Astrocyte of the spinal cord (primary cell): ENCODE data around the gene CLEC18A.

Experiments
- DNase-seq: peaks from one replicate; pipeline ENCODE4 v3.0.0; 2011; ENCODE audit warnings: low read depth, low spot score
- H3K4me3 ChIP-seq: 2 replicates; pipeline ENCODE4 v1.5.1; 2011; ENCODE audit warnings: low read depth, mild to moderate bottlenecking, low read length, moderate library complexity
- in situ Hi-C: cut with HindIII; loops from 2 replicates; pipeline ENCODE4 v1.10.0; 2017; ENCODE audit warnings: low sequenced_read_pairs
- TF ChIP-seq, protein P1 (sequence below): IDR thresholded peaks from 2 replicates; pipeline ENCODE4 v1.5.1; 2012; ENCODE audit warnings: low read depth, mild to moderate bottlenecking, low read length, inconsistent platforms

Gene CLEC18A

DNA sequence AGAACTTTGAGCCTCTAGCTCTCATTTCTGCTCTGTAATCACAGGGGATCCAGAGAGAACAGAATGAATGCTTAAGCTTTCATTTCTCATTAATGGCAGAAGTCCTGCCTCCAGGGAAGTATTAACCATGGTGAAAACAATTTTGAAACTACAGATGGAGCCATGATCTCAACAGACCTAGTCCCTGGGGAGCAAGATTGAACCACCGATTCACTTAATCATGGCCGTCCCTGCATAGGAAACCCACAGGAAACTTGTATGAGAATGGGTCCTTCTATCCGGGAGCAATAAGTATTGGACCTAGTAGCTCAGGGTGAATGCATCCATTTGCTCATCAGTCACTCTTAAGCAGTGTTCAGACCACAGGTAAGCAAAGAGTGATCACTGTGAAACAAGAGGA is 40.2 kb upstream of the CLEC18A start:
- TF ChIP-seq, protein P1, sequence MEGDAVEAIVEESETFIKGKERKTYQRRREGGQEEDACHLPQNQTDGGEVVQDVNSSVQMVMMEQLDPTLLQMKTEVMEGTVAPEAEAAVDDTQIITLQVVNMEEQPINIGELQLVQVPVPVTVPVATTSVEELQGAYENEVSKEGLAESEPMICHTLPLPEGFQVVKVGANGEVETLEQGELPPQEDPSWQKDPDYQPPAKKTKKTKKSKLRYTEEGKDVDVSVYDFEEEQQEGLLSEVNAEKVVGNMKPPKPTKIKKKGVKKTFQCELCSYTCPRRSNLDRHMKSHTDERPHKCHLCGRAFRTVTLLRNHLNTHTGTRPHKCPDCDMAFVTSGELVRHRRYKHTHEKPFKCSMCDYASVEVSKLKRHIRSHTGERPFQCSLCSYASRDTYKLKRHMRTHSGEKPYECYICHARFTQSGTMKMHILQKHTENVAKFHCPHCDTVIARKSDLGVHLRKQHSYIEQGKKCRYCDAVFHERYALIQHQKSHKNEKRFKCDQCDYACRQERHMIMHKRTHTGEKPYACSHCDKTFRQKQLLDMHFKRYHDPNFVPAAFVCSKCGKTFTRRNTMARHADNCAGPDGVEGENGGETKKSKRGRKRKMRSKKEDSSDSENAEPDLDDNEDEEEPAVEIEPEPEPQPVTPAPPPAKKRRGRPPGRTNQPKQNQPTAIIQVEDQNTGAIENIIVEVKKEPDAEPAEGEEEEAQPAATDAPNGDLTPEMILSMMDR = no peak
- no peak for DNase-seq
- in situ Hi-C loops = no loop called here
- H3K4me3 ChIP-seq = no peak overlapping the region

DNA sequence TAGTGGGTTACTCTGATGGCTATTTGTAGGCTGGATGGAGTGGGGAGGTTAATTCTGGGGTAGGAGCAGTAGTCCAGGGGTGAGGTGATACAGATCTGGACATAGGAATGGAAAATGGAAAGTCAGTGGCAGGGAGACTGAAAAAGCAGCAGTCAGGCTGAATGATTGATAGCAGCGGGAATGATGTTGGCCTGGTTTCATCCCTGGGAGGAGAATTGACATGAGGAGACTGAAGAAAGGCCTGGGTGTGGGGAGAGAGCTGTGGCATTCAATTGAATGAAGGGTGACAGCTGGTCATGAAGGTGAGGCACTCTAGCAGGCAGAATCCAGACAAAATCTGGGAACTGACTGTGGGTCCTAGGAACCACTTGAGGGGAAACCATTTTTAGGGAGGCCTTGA is 34.7 kb upstream of the CLEC18A start:
- H3K4me3 ChIP-seq = no peak overlapping the region
- no peak for DNase-seq
- TF ChIP-seq, protein P1 = no peak
- in situ Hi-C loops = no loop called here

DNA sequence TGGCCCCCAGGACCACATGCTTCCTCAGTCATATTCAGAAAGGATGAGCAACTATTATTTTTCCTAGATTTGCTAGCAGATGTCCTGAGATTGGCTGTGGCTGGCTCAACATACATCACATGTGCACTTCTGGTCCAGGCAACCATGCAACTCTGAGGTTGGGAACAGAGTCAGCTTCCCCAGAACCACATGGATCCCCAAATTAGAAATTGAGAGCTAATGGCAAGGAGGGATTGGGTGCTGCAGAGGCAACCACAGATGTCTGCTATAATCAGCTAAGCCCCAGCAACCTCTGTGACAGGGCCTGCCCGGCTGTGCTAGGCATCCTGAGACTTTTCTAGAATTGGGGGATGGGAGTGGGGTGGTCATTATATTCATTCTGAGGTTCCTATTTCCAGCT is 33.8 kb upstream of the CLEC18A start:
- in situ Hi-C loops = no loop called here
- TF ChIP-seq, protein P1 = no peak
- DNase-seq = no peak
- H3K4me3 ChIP-seq = no peak overlapping the region

DNA sequence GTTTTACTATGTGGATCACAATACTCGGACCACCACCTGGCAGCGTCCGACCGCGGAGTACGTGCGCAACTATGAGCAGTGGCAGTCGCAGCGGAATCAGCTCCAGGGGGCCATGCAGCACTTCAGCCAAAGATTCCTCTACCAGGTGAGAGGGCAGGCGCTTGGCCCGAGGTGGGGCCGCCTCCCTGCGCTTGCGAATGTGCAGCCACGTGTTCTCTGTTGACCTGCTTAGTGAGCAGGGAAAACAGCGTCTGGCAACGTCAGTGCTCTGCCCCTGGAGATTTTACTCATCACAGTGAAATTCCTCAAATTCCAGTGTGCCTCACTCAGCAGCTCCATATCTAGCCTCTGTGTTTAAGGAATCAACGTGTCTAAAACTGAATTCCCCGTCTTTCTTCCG is 33.4 kb upstream of the CLEC18A start:
- TF ChIP-seq, protein P1 = no peak
- DNase-seq = peak; percentile 96
- in situ Hi-C loops = no loop called here
- H3K4me3 ChIP-seq = peak overlapping the region; percentile 31

DNA sequence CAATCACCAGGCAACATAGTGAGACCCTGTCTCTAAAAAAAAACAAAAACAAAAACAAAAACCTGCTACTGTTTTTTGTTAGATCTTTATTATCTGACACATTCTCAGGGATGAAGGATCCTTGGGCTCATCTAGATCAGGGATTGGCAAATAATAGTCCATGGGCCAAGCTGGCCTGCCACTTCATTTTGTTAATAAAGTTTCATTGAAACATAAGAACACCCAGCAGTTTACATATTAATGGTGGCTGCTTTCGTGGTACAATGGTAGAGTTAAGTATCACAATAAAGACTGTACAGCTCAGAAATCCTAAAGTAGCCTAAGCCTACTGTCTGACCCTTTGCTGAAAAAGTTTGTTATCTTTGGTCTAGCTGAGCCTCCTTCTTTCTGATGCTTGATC is 32.9 kb upstream of the CLEC18A start:
- in situ Hi-C loops = no loop called here
- DNase-seq = no peak
- peak overlapping the region; percentile 31 for H3K4me3 ChIP-seq
- TF ChIP-seq, protein P1 = no peak

DNA sequence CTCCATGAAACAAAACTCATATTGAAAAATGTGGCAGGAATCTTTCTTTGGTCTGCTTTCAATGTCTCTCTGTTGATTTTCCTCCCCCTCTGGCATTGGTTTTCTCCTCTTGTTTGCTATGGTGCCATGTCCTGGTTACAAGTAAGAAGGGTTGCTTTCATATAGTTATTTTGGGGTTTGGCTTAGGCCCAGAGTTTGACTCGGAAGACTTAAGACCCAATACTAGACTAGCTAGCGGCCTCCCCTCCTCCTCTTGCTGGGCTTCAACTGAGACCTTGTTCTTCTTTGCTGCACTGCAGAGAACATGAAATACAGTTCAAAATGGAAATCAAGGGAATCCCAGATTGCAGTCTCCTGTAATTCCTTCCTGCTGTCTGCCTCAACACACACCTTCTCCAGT is 30.0 kb upstream of the CLEC18A start:
- H3K4me3 ChIP-seq = no peak overlapping the region
- peak; percentile 60 for DNase-seq
- in situ Hi-C loops = no loop called here
- TF ChIP-seq, protein P1 = no peak

DNA sequence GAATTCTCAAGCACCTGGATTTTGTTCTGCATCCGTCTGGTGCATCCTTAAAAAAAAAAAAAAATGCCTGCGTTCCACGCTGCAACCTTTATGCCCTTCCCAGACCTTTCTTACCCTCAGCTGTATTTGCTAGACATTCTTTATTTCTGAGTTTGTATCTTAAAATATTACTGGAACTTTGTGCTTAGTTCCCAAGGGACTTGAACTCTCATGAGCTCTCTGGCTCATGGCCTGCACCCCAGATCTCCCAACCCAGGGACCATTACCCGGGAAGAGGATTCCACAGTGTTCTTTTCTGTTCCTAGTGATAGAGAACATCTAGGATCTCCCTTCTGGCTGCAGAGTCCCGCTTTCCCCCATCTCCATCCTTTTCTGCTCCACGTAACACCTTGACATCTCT is 28.9 kb upstream of the CLEC18A start:
- no peak overlapping the region for H3K4me3 ChIP-seq
- in situ Hi-C loops = no loop called here
- TF ChIP-seq, protein P1 = no peak
- DNase-seq = no peak
